H1 (cell line): ENCODE results near the gene FOXL2. TPM values are rescaled to one million over a fixed set of nuclear protein-coding genes. Genes with fewer than 3 reads are reported as not detected.

Source experiments
- CTCF ChIA-PET: fragments of 300-600 bp; sonication (Branson Sonifier 250); formaldehyde crosslinking; loops from one replicate; lab custom pipeline; 2021; ENCODE audit not compliant: partially characterized antibody; lab: Charles Lee
- POLR2A ChIA-PET: fragments of 300-600 bp; sonication (Branson Sonifier 250); formaldehyde crosslinking; loops from one replicate; lab custom pipeline; 2021; ENCODE audit warnings: inconsistent platforms; ENCODE audit not compliant: partially characterized antibody; lab: Charles Lee
- DNase-seq, 2 experiments: peaks; one replicate each; pipeline versions ENCODE4 v3.0.0 to v3.0.0-alpha.2; 2010 to 2022; ENCODE audit warnings: low spot score in 2 of 2, low read depth in 1 of 2, mixed read lengths in 1 of 2
- FAIRE-seq: peaks from 2 replicates; lab custom pipeline; 2011; peaks lifted over from hg19 to GRCh38; lab: Jason Lieb, UNC
- H2AFZ ChIP-seq: 2 replicates; pipeline ENCODE4 v1.8.1; 2012; ENCODE audit warnings: low read length, inconsistent platforms
- H2AK5ac ChIP-seq: 2 replicates; pipeline ENCODE4 v1.6.1; 2013; ENCODE audit warnings: low read depth, low read length
- H2BK120ac ChIP-seq: replicated peaks from 2 replicates; pipeline ENCODE3; 2013; ENCODE audit warnings: low read depth, low read length, inconsistent platforms
- H2BK12ac ChIP-seq: 2 replicates; pipeline ENCODE4 v1.6.1; 2013; ENCODE audit warnings: low read depth, low read length
- H2BK15ac ChIP-seq: 2 replicates; pipeline ENCODE4 v1.6.1; 2013; ENCODE audit warnings: low read length
- H2BK20ac ChIP-seq: 2 replicates; pipeline ENCODE4 v1.6.1; 2013; ENCODE audit warnings: low read length
- H2BK5ac ChIP-seq: 2 replicates; pipeline ENCODE4 v1.6.1; 2013; ENCODE audit warnings: low read depth, low read length
- H3K14ac ChIP-seq: 2 replicates; pipeline ENCODE4 v1.6.1; 2013; ENCODE audit warnings: inconsistent platforms; ENCODE audit not compliant: insufficient read length
- H3K18ac ChIP-seq: 2 replicates; pipeline ENCODE4 v1.6.1; 2013; ENCODE audit warnings: low read length; ENCODE audit errors: extremely low read depth
- H3K23ac ChIP-seq: 2 replicates; pipeline ENCODE4 v1.6.1; 2013; ENCODE audit warnings: inconsistent platforms; ENCODE audit not compliant: insufficient read length
- H3K23me2 ChIP-seq: 2 replicates; pipeline ENCODE4 v1.6.1; 2013; ENCODE audit warnings: low read depth, low read length
- H3K27ac ChIP-seq: 2 replicates; pipeline ENCODE4 v1.6.1; 2011; ENCODE audit warnings: low read depth, low read length, inconsistent platforms
- H3K27me3 ChIP-seq, 4 experiments: replicated peaks in 1 of 4; 1 replicate in 1 of 4; 2 replicates in 3 of 4; pipeline versions ENCODE4 v1.6.1 to v1.8.1; 2011 to 2013; ENCODE audit warnings: low read length in 3 of 4, mild to moderate bottlenecking in 3 of 4, inconsistent platforms in 2 of 4, mixed read lengths in 2 of 4, moderate library complexity in 1 of 4; ENCODE audit not compliant: control insufficient read depth in 3 of 4, insufficient read depth in 3 of 4; ENCODE audit errors: extremely low read depth in 1 of 4
- H3K36me3 ChIP-seq, 4 experiments: 2 replicates each; pipeline versions ENCODE4 v1.6.1 to v1.8.1; 2011 to 2013; ENCODE audit warnings: mild to moderate bottlenecking in 4 of 4, low read length in 3 of 4, moderate library complexity in 2 of 4, control low read depth in 1 of 4, inconsistent platforms in 1 of 4; ENCODE audit not compliant: insufficient read depth in 4 of 4, control insufficient read depth in 2 of 4
- H3K4ac ChIP-seq: replicated peaks from 2 replicates; pipeline ENCODE3; 2013; ENCODE audit warnings: low read length, low read depth, mixed read lengths, inconsistent platforms; ENCODE audit not compliant: insufficient read length
- H3K4me1 ChIP-seq, 4 experiments: replicated peaks in 1 of 4; 1 replicate in 1 of 4; 2 replicates in 3 of 4; pipeline versions ENCODE4 v1.6.1 to v1.8.1; 2011 to 2013; ENCODE audit warnings: low read length in 3 of 4, inconsistent platforms in 2 of 4, mixed read lengths in 1 of 4; ENCODE audit not compliant: insufficient read depth in 4 of 4, control insufficient read depth in 3 of 4
- H3K4me2 ChIP-seq, 2 experiments: 2 replicates each; pipeline versions ENCODE4 v1.6.1 to v1.8.1; 2011 to 2013; ENCODE audit warnings: low read depth in 2 of 2, low read length in 2 of 2, control low read depth in 1 of 2, inconsistent platforms in 1 of 2, mild to moderate bottlenecking in 1 of 2; ENCODE audit not compliant: insufficient read depth in 1 of 2
- H3K4me3 ChIP-seq, 4 experiments: fragments of 200-600, 300-600 bp in 1 of 4; sonication (generic), shearing (Covaris generic), sonication (Bioruptor Twin) in 1 of 4; 2 replicates each; pipeline versions ENCODE4 v1.5.1 to v1.8.1; 2011 to 2016; ENCODE audit warnings: low read length in 4 of 4, low read depth in 3 of 4, control low read depth in 2 of 4, inconsistent platforms in 2 of 4, mild to moderate bottlenecking in 2 of 4, mixed read lengths in 1 of 4, moderate library complexity in 1 of 4; ENCODE audit not compliant: insufficient read depth in 2 of 4; ENCODE audit errors: extremely low read depth in 1 of 4
- H3K56ac ChIP-seq: replicated peaks from 2 replicates; pipeline ENCODE3; 2013; ENCODE audit warnings: low read depth, mild to moderate bottlenecking, mixed read lengths, low read length, inconsistent platforms; ENCODE audit not compliant: insufficient read length
- H3K79me1 ChIP-seq: 2 replicates; pipeline ENCODE4 v1.6.1; 2013; ENCODE audit warnings: low read depth, low read length, control low read depth
- H3K79me2 ChIP-seq, 2 experiments: 2 replicates each; pipeline versions ENCODE4 v1.6.1 to v1.8.1; 2012 to 2013; ENCODE audit warnings: low read length in 2 of 2, mild to moderate bottlenecking in 2 of 2, inconsistent platforms in 1 of 2; ENCODE audit not compliant: insufficient read depth in 2 of 2, control insufficient read depth in 1 of 2
- H3K9ac ChIP-seq, 4 experiments: replicated peaks in 1 of 4; 1 replicate in 1 of 4; 2 replicates in 3 of 4; pipeline versions ENCODE4 v1.6.1 to v1.8.1; 2011 to 2013; ENCODE audit warnings: low read depth in 3 of 4, low read length in 3 of 4, control low read depth in 2 of 4, mild to moderate bottlenecking in 2 of 4, moderate library complexity in 2 of 4, inconsistent platforms in 1 of 4; ENCODE audit errors: extremely low read depth in 1 of 4
- H3K9me3 ChIP-seq, 2 experiments: 2 replicates each; pipeline versions ENCODE4 v1.6.1 to v1.8.1; 2012 to 2013; ENCODE audit warnings: mild to moderate bottlenecking in 2 of 2, moderate library complexity in 2 of 2, control low read depth in 1 of 2, inconsistent platforms in 1 of 2, low read depth in 1 of 2, low read length in 1 of 2, mixed read lengths in 1 of 2; ENCODE audit not compliant: insufficient read depth in 2 of 2
- H4K20me1 ChIP-seq, 2 experiments: replicated peaks in 1 of 2; 2 replicates each; pipeline versions ENCODE3 to v1.8.1; 2011 to 2013; ENCODE audit warnings: inconsistent platforms in 2 of 2, low read length in 2 of 2, mild to moderate bottlenecking in 1 of 2; ENCODE audit not compliant: insufficient read depth in 2 of 2, control insufficient read depth in 1 of 2
- H4K5ac ChIP-seq: 2 replicates; pipeline ENCODE4 v1.6.1; 2013; ENCODE audit warnings: low read length, low read depth, mixed read lengths, inconsistent platforms; ENCODE audit not compliant: insufficient read length
- H4K8ac ChIP-seq: 2 replicates; pipeline ENCODE4 v1.8.0; 2013; ENCODE audit warnings: mild to moderate bottlenecking, moderate library complexity, low read length, inconsistent platforms; ENCODE audit not compliant: insufficient read depth; ENCODE audit errors: extremely low read depth
- H4K91ac ChIP-seq: replicated peaks from 2 replicates; pipeline ENCODE3; 2013; ENCODE audit warnings: low read length, mixed read lengths, inconsistent platforms; ENCODE audit not compliant: insufficient read length
- RAD21 ChIP-seq, 2 experiments: IDR thresholded peaks in 1 of 2; conservative IDR thresholded peaks in 1 of 2; 2 replicates each; pipeline ENCODE4 v1.6.1; 2011; ENCODE audit warnings: low read depth in 2 of 2, low read length in 2 of 2, improper control_type of control experiment in 1 of 2, inconsistent platforms in 1 of 2, mild to moderate bottlenecking in 1 of 2, moderate library complexity in 1 of 2
- TBP ChIP-seq: IDR thresholded peaks from 2 replicates; pipeline ENCODE4 v1.6.1; 2011; ENCODE audit warnings: low read depth, low read length, improper control_type of control experiment
- WGBS, 2 experiments: shearing (Covaris generic) in 1 of 2; methylation state at CpG; one replicate each; pipeline versions ENCODE4 v1.1.6 to v1.1.7; 2013 to 2015; ENCODE audit warnings: low lambda C conversion rate in 2 of 2, mixed read lengths in 2 of 2, inconsistent platforms in 1 of 2, low coverage in 1 of 2, missing lambda C conversion rate in 1 of 2; ENCODE audit not compliant: insufficient replicate concordance in 2 of 2, insufficient coverage in 1 of 2, insufficient read length in 1 of 2; ENCODE audit errors: extremely low coverage in 1 of 2, missing lambda C conversion rate in 1 of 2; 5-methylcytosine and 5-hydroxymethylcytosine counted together
- polyA plus RNA-seq, 7 experiments: library from polyadenylated mRNA; depleted of rRNA in 3 of 7; stranded (reverse) in 5 of 7; unstranded in 2 of 7; fragments of >200 nt in 5 of 7; fragments of 200-250 nt in 2 of 7; gene quantifications; 1 replicate in 5 of 7; 2 replicates in 1 of 7; 4 replicates in 1 of 7; pipeline versions ENCODE4 v1.2.1 to v1.2.3, GENCODE V29; 2011 to 2013; ENCODE audit warnings: missing spikeins in 2 of 7, mixed read lengths in 2 of 7
- total RNA-seq: library from RNA; stranded (reverse); fragmentation: NEBNext Ultra II Directional; extraction: Animal tissue kit (Norgen Biotek cat#: 25700); gene quantifications from 2 replicates; pipeline ENCODE4 v1.2.1, GENCODE V29; 2021
- TF ChIP-seq, protein P1 (sequence below), 3 experiments: IDR thresholded peaks; 1 replicate in 2 of 3; 2 replicates in 1 of 3; pipeline versions ENCODE4 v1.5.1 to v1.6.1; 2011; ENCODE audit warnings: low read length in 3 of 3, mild to moderate bottlenecking in 3 of 3, inconsistent platforms in 2 of 3, low read depth in 1 of 3, moderate library complexity in 1 of 3; ENCODE audit not compliant: insufficient read depth in 1 of 3; ENCODE audit errors: control extremely low read depth in 1 of 3

FOXL2 gene
- total and polyA plus RNA-seq, 2 of the 8 experiments (the other 6 are each of a cell fraction or from before 2014, with no cell fraction given), result 0.59 to 2.4 TPM

DNA sequence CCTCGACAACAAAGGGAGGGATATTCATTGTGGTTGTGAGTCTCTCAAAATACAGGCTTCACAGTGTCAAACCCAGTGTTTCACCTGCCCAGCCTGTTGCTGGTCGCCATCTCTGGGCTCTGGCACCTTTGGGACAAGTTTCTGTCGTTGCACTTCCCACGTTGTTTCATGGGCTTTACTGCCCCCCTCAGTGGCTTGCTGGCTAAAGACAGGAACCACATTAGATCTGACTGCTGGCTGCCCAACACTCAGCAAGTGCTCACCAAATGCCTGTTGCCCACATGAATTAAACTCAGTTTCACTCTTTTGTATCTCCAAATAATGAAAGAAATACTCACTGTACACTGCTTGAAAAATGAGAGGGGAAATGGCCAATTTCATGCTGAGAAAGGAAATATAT lies 27.6 kb downstream of the FOXL2 start:
- Histone ChIP-seq H3K4me1 (peaks cover 0 to 4% (median under 1%) of the 10 kb centered on the region in 4 experiments; a peak in 3 of 7 replicates), H3K27me3 (no peaks in the 10 kb centered on the region; a peak in 1 of 7 replicates), H2BK15ac (no peak overlapping the region), H3K9me3 (no peaks in the 10 kb centered on the region), H3K56ac (no peak overlapping the region), H2BK20ac (no peak overlapping the region), H3K36me3 (no peaks in the 10 kb centered on the region), H3K18ac (no peak overlapping the region), H4K8ac (no peak overlapping the region), H3K27ac (no peak overlapping the region), H2AK5ac (no peak overlapping the region), H3K23ac (no peak overlapping the region), H3K14ac (no peak overlapping the region), H3K79me2 (no peaks in the 10 kb centered on the region), H2BK120ac (no peak overlapping the region), H4K5ac (no peak overlapping the region), H2AFZ (no peak overlapping the region), H2BK12ac (no peak overlapping the region), H3K4ac (no peak overlapping the region), H3K4me2 (no peak overlapping the region), H3K79me1 (no peaks in the 10 kb centered on the region), H2BK5ac (no peak overlapping the region), H3K23me2 (peaks cover 3% of the 10 kb centered on the region; the same call in 1 of the 2 replicates), H3K4me3 (no peak overlapping the region), H3K9ac (no peak overlapping the region), H4K91ac (no peak overlapping the region), H4K20me1 (no peaks in the 10 kb centered on the region)
- FAIRE-seq (no peak), DNase-seq (no peak)
- POLR2A ChIA-PET, result interaction anchor here (1.5 kb wide), 1 partner anchor 87 kb away, joined by 3 read pairs; no protein-coding TSS in a partner anchor
- TF ChIP-seq TBP (no peak), RAD21 (IDR thresholded peaks at IDR 0.05 in 1 of 2, conservative IDR thresholded peaks at IDR 0.05 in 1 of 2; ENCODE audit: low read depth in 2 of 2, low read length in 2 of 2) (peak; percentile 47 to 56)
- TF ChIP-seq, protein P1, sequence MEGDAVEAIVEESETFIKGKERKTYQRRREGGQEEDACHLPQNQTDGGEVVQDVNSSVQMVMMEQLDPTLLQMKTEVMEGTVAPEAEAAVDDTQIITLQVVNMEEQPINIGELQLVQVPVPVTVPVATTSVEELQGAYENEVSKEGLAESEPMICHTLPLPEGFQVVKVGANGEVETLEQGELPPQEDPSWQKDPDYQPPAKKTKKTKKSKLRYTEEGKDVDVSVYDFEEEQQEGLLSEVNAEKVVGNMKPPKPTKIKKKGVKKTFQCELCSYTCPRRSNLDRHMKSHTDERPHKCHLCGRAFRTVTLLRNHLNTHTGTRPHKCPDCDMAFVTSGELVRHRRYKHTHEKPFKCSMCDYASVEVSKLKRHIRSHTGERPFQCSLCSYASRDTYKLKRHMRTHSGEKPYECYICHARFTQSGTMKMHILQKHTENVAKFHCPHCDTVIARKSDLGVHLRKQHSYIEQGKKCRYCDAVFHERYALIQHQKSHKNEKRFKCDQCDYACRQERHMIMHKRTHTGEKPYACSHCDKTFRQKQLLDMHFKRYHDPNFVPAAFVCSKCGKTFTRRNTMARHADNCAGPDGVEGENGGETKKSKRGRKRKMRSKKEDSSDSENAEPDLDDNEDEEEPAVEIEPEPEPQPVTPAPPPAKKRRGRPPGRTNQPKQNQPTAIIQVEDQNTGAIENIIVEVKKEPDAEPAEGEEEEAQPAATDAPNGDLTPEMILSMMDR (IDR thresholded peaks at IDR 0.05; ENCODE audit: control extremely low read depth in 1 of 3, insufficient read depth in 1 of 3, low read depth in 1 of 3, low read length in 3 of 3), result peak in 2 of 3 experiments; percentile 4 to 13; a peak in 2 of 4 replicates
- CTCF ChIA-PET, result interaction anchor here (0.6 to 15.4 kb wide), 12 partner anchors 8 to 591 kb away, joined by 3 to 322 read pairs (median 3); partner anchors contain the start of gene CEP70
- 65% methylated on average over 4 of the region's 4 CpGs; no CpG with 5 or more reads in 1 of the 2 experiments for WGBS, 2 experiments
